Natural killer cell treated with Interleukin-12 subunit alpha and Interleukin-12 subunit beta and Interleukin-15 and Interleukin-18, amount 100 ng/mL, for 72 hours (primary cell): ENCODE measurements around the gene NPHP3. TPM values are rescaled to one million over a fixed set of nuclear protein-coding genes. Genes with fewer than 3 reads are reported as not detected.
A peak's percentile ranks its signal among the peaks of the same experiment; 100 is the strongest.

ENCODE experiments used
- ATAC-seq, 2 donors: fragments of 150-1000 bp; cut with Tn5 transposase in 1 of 2; sonication (Bioruptor Pico), chemical (Tn5 transposase) in 1 of 2; 2 replicates each; pipeline ENCODE4 v1.10.0; 2021
- DNase-seq: peaks from one replicate; pipeline ENCODE4 v3.0.0; 2022; ENCODE audit warnings: low spot score
- H3K27ac Mint-ChIP-seq, 2 donors: 1 replicate in 1 of 2; 2 replicates in 1 of 2; pipeline ENCODE4 v1.8.0; 2022; ENCODE audit warnings: mixed read lengths in 2 of 2, mild to moderate bottlenecking in 1 of 2, moderate library complexity in 1 of 2
- H3K27me3 Mint-ChIP-seq, 2 donors: 1 replicate in 1 of 2; 2 replicates in 1 of 2; pipeline ENCODE4 v1.8.0; 2022; ENCODE audit warnings: mixed read lengths in 2 of 2
- H3K36me3 Mint-ChIP-seq: one replicate; pipeline ENCODE4 v1.8.0; 2022; ENCODE audit warnings: mixed read lengths
- H3K4me1 Mint-ChIP-seq, 2 donors: 1 replicate in 1 of 2; 2 replicates in 1 of 2; pipeline ENCODE4 v1.8.0; 2022; ENCODE audit warnings: low read depth in 2 of 2, mixed read lengths in 2 of 2, mild to moderate bottlenecking in 1 of 2
- H3K4me3 Mint-ChIP-seq: one replicate; pipeline ENCODE4 v1.8.0; 2022; ENCODE audit warnings: mixed read lengths
- H3K9me3 Mint-ChIP-seq: 2 replicates; pipeline ENCODE4 v1.8.0; 2022; ENCODE audit warnings: mixed read lengths
- total RNA-seq, 2 donors: library from RNA; stranded (reverse); gene quantifications; one replicate each; pipeline ENCODE4 v1.2.3, GENCODE V29; 2022

The NPHP3 gene
- total RNA-seq, 2 donors from 2014 or later: 14.0 to 14.9 TPM

DNA sequence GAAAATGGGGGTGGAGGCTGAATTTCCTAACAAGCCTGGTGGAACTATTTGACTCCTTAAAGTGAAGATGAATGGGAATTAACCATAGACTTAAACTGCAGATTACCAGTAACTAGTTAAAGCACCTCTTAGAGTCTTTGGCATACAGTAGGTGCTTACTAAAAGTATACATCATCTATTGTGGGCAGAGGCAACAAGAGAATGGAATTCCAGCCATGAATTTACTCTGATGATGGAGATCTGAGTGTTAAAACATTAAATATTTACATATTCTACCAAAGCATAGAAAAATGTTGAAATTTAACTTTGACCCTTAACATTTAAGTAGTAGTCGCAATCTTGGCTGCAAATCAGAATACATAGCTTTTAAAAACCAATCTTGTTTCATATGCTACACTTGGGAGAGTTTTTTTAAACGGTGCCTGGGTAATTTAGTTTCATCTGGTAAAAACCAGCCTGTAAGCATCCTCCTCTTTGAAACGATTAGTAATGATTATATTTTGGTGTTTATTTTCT is 56.9 kb downstream of the NPHP3 start:
- no peak overlapping the region for H3K4me3 Mint-ChIP-seq
- H3K4me1 Mint-ChIP-seq: peaks cover 26 to 35% of the 10 kb centered on the region in 2 donors
- H3K36me3 Mint-ChIP-seq: no peaks in the 10 kb centered on the region
- no peaks in the 10 kb centered on the region for H3K27me3 Mint-ChIP-seq
- no peaks in the 10 kb centered on the region for H3K9me3 Mint-ChIP-seq
- no peak overlapping the region for H3K27ac Mint-ChIP-seq
- DNase-seq (no peak), ATAC-seq (no peak)

- Mint-ChIP-seq H3K27me3 (no peaks in the 10 kb centered on the region), H3K4me3 (peak overlapping the region; percentile 2), H3K9me3 (no peaks in the 10 kb centered on the region), H3K36me3 (no peaks in the 10 kb centered on the region), H3K4me1 (peaks cover 32 to 48% of the 10 kb centered on the region in 2 donors), H3K27ac (peak overlapping the region in 1 of 2 donors; percentile 96)
- ATAC-seq (no peak), DNase-seq (no peak)
Observed at GRCh38 chr3:132662212-132662611, 60.0 kb downstream of the NPHP3 start.

DNA sequence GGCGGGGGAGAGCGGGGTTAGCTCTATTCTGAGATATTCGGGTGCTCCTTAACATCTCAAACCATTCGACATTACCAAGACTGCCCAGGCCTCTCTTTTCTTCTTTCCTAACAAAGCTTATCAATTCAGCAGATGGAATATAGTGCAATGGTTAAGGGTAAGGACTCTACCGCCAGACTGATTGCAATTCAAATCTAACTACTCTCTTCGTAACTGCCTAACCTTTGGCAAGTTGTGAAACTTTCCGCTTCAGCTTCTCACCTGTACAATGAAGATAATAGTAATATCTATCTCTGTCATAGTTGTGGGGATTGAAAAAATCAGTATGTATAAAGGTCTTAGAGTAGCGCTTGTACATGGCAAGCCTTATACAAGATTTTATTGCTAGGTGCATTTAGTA is 61.1 kb downstream of the NPHP3 start:
- H3K27me3 Mint-ChIP-seq: no peaks in the 10 kb centered on the region
- ATAC-seq (no peak), DNase-seq (no peak)
- peaks cover 35 to 48% of the 10 kb centered on the region in 2 donors for H3K4me1 Mint-ChIP-seq
- no peaks in the 10 kb centered on the region for H3K9me3 Mint-ChIP-seq
- H3K36me3 Mint-ChIP-seq: no peaks in the 10 kb centered on the region
- peak overlapping the region; percentile 92 to 96 for H3K27ac Mint-ChIP-seq
- peak overlapping the region; percentile 96 for H3K4me3 Mint-ChIP-seq

GRCh38 chr3:132660811-132661070 is 61.5 kb downstream of the NPHP3 start:
- Mint-ChIP-seq H3K4me3 (peak overlapping the region; percentile 96), H3K4me1 (peaks cover 37 to 48% of the 10 kb centered on the region in 2 donors), H3K27me3 (no peaks in the 10 kb centered on the region), H3K36me3 (no peaks in the 10 kb centered on the region), H3K27ac (peak overlapping the region; percentile 92 to 96), H3K9me3 (no peaks in the 10 kb centered on the region)
- ATAC-seq (peak in 1 of 2 donors; percentile 45), DNase-seq (no peak)

DNA sequence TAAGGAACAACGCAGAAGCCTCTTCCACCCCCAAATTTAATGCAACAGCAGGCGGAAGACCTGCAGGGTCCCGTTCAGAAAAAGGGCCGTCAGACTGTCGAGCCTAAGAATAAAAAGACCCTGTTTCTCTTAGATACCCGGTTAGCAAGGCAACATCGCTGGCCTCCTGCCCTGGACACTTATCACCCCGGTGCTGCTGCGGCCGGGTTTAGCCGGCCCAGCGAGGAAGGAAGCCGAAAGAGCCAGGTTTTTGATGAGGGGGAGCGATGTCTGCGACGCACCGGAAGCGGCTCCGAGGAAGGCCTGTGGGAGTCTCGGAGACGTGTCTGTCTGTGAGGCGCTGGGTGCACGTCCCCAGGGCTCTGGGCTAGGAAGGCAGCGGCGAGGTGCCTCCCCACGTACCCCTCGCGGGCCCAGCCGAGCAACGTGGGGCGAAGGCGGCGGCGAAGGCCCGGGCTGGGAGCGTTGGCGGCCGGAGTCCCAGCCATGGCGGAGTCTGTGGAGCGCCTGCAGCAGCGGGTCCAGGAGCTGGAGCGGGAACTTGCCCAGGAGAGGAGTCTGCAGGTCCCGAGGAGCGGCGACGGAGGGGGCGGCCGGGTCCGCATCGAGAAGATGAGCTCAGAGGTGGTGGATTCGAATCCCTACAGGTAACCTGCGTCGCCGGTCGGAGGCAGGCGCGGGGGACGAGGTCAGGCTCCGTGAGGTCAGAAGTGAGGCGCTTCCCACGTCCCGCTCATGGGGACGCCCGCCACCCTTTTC is 62.0 kb downstream of the NPHP3 start, which contains the start of gene UBA5:
TSS of gene UBA5 (plus strand) at position 278 of the 759 bp plus-strand sequence. CDS start at position 487, 209 bp downstream.
- Mint-ChIP-seq H3K36me3 (no peaks in the 10 kb centered on the region), H3K27me3 (no peaks in the 10 kb centered on the region), H3K27ac (peak within 1 kb of the TSS; percentile 92 to 96), H3K4me1 (peaks cover 40 to 48% of the 10 kb centered on the region in 2 donors), H3K9me3 (no peaks in the 10 kb centered on the region), H3K4me3 (peak within 1 kb of the TSS; percentile 96)
- DNase-seq (peak; percentile 80), ATAC-seq (peak; percentile 89 to 92)

- DNase-seq (peak; percentile 60), ATAC-seq (peak; percentile 79 to 85)
- Mint-ChIP-seq H3K4me1 (peaks cover 36 to 41% of the 10 kb centered on the region in 2 donors), H3K9me3 (no peaks in the 10 kb centered on the region), H3K27ac (peak within 1 kb of the TSS; percentile 92 to 96), H3K4me3 (peak within 1 kb of the TSS; percentile 96), H3K27me3 (no peaks in the 10 kb centered on the region), H3K36me3 (no peaks in the 10 kb centered on the region)
Observed at GRCh38 chr3:132659365-132660051, 62.7 kb downstream of the NPHP3 start, which contains the start of gene ACAD11. ACAD11 (minus strand) TSS chr3:132659809; CDS start chr3:132659751, 58 bp downstream.

GRCh38 chr3:132659000-132659364 is 63.2 kb downstream of the NPHP3 start:
- Mint-ChIP-seq H3K4me1 (peaks cover 36 to 40% of the 10 kb centered on the region in 2 donors), H3K36me3 (no peaks in the 10 kb centered on the region)
- no peak for DNase-seq

DNA sequence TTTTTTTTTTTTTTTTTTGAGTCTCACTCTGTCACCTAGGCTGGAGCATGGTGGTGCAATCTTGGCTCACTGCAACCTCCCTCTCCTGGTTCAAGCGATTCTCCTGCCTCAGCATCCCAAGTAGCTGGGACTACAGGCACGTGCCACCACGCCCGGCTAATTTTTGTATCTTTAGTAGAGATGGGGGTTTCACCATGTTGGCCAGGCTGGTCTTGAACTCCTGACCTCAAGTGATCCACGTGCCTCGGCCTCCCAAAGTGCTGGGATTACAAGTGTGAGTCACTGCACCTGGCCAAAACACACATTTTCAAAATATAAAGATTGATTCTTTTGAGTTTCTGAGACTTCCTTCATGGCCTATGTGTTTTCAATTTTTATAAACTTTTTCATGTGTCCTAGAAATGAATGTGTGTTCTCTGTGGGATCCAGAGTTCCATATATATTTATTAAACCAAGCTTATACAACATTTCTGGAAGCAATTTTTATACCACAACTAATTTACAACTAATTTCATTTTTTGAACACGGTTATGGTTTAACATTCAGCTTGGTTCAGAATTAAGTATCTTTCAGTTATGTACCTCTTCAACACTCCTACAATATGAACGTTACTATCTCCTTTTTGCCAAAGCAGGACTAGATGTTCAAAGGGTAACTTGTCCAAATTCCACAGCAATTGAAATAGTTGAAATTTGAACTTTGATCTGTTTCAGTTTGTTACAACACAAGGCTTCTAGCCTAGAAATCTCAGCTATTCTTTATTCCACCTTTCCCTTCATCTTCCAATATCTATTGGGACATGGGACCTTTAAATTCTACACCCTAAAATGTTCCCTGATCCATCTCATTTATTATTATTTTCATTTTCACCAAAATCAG is 64.1 kb downstream of the NPHP3 start:
- ATAC-seq (no peak), DNase-seq (no peak)
- H3K4me3 Mint-ChIP-seq: peak overlapping the region; percentile 9
- peaks cover 29 to 34% of the 10 kb centered on the region in 2 donors for H3K4me1 Mint-ChIP-seq
- H3K36me3 Mint-ChIP-seq: no peaks in the 10 kb centered on the region
- H3K27me3 Mint-ChIP-seq: no peaks in the 10 kb centered on the region
- H3K27ac Mint-ChIP-seq: peak overlapping the region in 1 of 2 donors; percentile 96
- no peaks in the 10 kb centered on the region for H3K9me3 Mint-ChIP-seq

More at GRCh38 chr3:132659000-132659364, 63.2 kb downstream of the NPHP3 start:
- H3K9me3 Mint-ChIP-seq: no peaks in the 10 kb centered on the region
- H3K27ac Mint-ChIP-seq: peak overlapping the region; percentile 92 to 96
- H3K27me3 Mint-ChIP-seq: no peaks in the 10 kb centered on the region
- ATAC-seq: no peak
- peak overlapping the region; percentile 96 for H3K4me3 Mint-ChIP-seq

- Mint-ChIP-seq H3K36me3 (no peaks in the 10 kb centered on the region), H3K4me3 (no peak overlapping the region), H3K9me3 (no peaks in the 10 kb centered on the region), H3K27ac (no peak overlapping the region), H3K27me3 (no peaks in the 10 kb centered on the region), H3K4me1 (peaks cover 15 to 19% of the 10 kb centered on the region in 2 donors)
- DNase-seq (no peak), ATAC-seq (no peak)
Observed at GRCh38 chr3:132655471-132655870, 66.7 kb downstream of the NPHP3 start.

GRCh38 chr3:132654721-132655120 is 67.5 kb downstream of the NPHP3 start:
- no peaks in the 10 kb centered on the region for H3K36me3 Mint-ChIP-seq

DNA sequence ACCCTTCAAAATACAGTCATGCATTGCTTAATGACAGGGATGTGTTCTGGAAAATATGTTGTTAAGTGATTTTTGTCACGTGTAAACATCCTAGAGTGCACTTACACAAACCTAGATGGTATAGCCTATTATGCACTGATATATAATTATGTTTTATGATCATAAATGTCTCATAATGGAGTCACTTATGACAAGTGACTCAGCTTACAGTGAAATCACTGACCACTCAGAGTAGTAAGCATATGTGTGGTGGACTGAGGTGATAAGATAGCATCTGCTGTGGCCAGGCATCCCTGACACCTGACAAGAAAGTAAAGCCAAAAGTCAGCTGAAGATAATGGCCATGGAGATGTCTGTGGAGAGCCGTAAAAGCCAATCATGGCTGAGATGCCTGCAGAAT is 68.0 kb downstream of the NPHP3 start:
- Mint-ChIP-seq H3K36me3 (no peaks in the 10 kb centered on the region), H3K27ac (no peak overlapping the region), H3K9me3 (no peaks in the 10 kb centered on the region), H3K27me3 (no peaks in the 10 kb centered on the region), H3K4me3 (no peak overlapping the region), H3K4me1 (peaks cover 10 to 18% of the 10 kb centered on the region in 2 donors)
- DNase-seq (no peak), ATAC-seq (no peak)

More at GRCh38 chr3:132654721-132655120, 67.5 kb downstream of the NPHP3 start:
- no peak overlapping the region for H3K4me3 Mint-ChIP-seq
- no peaks in the 10 kb centered on the region for H3K9me3 Mint-ChIP-seq
- DNase-seq (no peak), ATAC-seq (no peak)
- H3K4me1 Mint-ChIP-seq: peaks cover 11 to 19% of the 10 kb centered on the region in 2 donors
- H3K27ac Mint-ChIP-seq: no peak overlapping the region
- H3K27me3 Mint-ChIP-seq: no peaks in the 10 kb centered on the region

DNA sequence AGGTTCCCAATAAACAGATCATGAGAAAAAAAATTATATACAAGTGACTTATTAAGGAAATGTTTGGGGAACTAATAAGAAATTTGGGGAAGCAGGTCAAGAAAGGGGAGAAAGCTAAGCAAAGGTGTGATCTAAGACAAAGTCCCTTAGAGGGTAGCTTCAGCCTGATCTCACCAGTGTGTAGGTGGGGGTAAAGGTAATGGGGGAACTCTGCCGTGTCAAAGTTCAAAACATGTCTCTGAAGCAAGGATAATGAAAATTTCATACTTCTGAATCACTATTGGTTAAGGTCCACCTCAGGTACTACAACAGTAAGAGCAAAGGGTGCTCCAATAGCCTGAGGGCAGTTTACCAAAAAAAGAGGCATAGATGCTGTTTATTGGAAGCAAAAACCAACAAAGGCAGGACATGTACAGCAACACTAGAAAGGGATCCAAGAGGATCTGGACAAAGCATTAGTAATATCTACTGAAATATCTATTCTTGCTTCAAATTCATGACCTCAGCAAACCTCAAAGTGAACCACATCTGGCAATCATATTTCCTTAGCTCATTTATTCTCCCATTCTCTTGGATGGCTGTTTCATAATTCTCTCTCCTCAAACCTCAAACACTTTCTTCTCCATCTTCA is 69.5 kb downstream of the NPHP3 start:
- H3K27ac Mint-ChIP-seq: no peak overlapping the region
- no peak overlapping the region for H3K4me3 Mint-ChIP-seq
- H3K4me1 Mint-ChIP-seq: peaks cover 0 to 10% of the 10 kb centered on the region in 2 donors
- H3K9me3 Mint-ChIP-seq: no peaks in the 10 kb centered on the region
- H3K27me3 Mint-ChIP-seq: no peaks in the 10 kb centered on the region
- no peak for ATAC-seq
- H3K36me3 Mint-ChIP-seq: no peaks in the 10 kb centered on the region
- DNase-seq: no peak

- no peak for DNase-seq
- H3K4me1 Mint-ChIP-seq: peaks cover 0 to 4% of the 10 kb centered on the region in 2 donors
- H3K4me3 Mint-ChIP-seq: no peak overlapping the region
- H3K27me3 Mint-ChIP-seq: no peaks in the 10 kb centered on the region
- no peak overlapping the region for H3K27ac Mint-ChIP-seq
- H3K36me3 Mint-ChIP-seq: no peaks in the 10 kb centered on the region
- no peaks in the 10 kb centered on the region for H3K9me3 Mint-ChIP-seq
- ATAC-seq: no peak
Observed at GRCh38 chr3:132650153-132650552, 72.1 kb downstream of the NPHP3 start.
